RWPE1 (cell line): ENCODE measurements around the gene COL19A1.

Experiments
- CTCF ChIA-PET: fragments of 350-600 bp; sonication (Branson Sonifier 250); formaldehyde crosslinking; extraction: SDS; loops from one replicate; lab custom pipeline; 2021; lab: Yijun Ruan, JAX
- POLR2A ChIA-PET: fragments of 400-600 bp; formaldehyde crosslinking; extraction: SDS; loops from one replicate; lab custom pipeline; 2020; ENCODE audit warnings: antibody characterized with exemption; ENCODE audit not compliant: low non-redundant PET; lab: Yijun Ruan, JAX
- DNase-seq: peaks from one replicate; pipeline ENCODE4 v3.0.0; 2012; ENCODE audit warnings: low spot score
- H3K27ac ChIP-seq: fragments of 450-650 bp; 2 replicates; pipeline ENCODE4 v1.5.1; 2017
- CTCF ChIP-seq: fragments of 450-650 bp; conservative IDR thresholded peaks from 2 replicates; pipeline ENCODE4 v1.5.1; 2017; ENCODE audit warnings: low read depth, mild to moderate bottlenecking

Gene COL19A1

DNA sequence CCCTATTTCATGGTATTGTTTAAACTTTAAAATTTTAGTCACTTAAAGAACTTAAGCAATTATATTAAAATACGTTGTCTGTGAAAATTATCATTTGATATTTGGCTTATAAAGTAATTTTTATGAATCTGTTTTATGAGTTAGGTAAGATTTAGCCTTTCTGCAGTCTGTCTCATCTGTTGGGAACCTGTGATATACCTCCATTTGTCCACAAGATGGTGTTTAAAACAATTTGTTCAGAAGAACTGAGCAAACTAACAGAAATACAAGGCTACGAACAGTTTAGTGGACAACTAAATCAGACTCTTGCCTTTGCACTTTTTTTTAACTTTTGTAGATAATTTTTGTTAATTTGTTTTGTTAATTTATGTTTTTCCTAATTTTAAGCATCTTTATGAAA is 344.1 kb downstream of the COL19A1 start:
- ChIA-PET POLR2A (no interaction called here), CTCF (interaction anchor here (2.5 kb wide), 1 partner anchor 11 kb away, joined by 10 read pairs; no protein-coding TSS in a partner anchor)
- TF ChIP-seq CTCF: 0 out of 2 replicates have a peak, but pooled peaks have one; percentile 12
- H3K27ac ChIP-seq: no peak overlapping the region
- peak; percentile 11 for DNase-seq

- ChIA-PET POLR2A (no interaction called here), CTCF (no interaction called here)
- TF ChIP-seq CTCF: no peak
- no peak overlapping the region for H3K27ac ChIP-seq
- no peak for DNase-seq
Measured at GRCh38 chr6:70215460-70216108, 349.2 kb downstream of the COL19A1 start.

- POLR2A ChIA-PET: no interaction called here
- CTCF ChIA-PET: no interaction called here
- TF ChIP-seq CTCF: no peak
- H3K27ac ChIP-seq: no peak overlapping the region
- no peak for DNase-seq
Measured at GRCh38 chr6:70216767-70217166, 350.4 kb downstream of the COL19A1 start.

- DNase-seq: no peak
- H3K27ac ChIP-seq: no peak overlapping the region
- ChIA-PET CTCF (interaction anchor here (1.8 kb wide), 1 partner anchor 11 kb away, joined by 4 read pairs; no protein-coding TSS in a partner anchor), POLR2A (no interaction called here)
- TF ChIP-seq CTCF: no peak
Measured at GRCh38 chr6:70219943-70220613, 353.7 kb downstream of the COL19A1 start.

DNA sequence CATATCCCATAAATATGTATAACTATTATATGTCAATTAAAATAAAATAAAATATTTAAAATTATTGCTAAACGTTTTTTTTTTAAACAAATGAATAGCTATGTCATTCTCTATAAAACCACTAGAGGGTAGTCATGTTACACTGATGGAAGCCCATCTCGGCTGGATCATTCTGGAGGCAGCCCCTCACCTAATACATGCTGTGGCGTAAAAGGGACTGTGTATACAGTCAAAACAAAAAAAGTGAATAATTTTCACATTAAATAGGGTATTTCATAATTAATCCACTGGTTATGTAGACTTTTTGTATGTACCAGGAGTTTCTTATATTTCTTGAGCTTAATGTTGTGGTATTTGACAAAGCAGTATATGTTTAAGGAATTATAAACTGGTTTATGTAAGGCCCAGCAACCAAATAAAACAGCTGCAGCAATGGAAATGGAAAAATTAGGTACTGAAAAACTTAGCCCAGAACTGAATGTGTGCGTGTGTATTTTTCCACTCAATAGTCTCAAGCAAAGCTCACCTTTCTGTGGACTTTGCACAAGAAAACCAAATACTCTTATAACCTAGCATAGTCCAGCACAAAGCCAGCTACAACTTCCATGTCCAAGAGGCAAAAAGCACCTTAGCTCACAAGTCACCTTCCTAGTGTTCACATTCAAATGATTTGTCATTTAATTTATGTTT is 354.8 kb downstream of the COL19A1 start:
- H3K27ac ChIP-seq: no peak overlapping the region
- CTCF ChIA-PET: interaction anchor here (0.5 to 1.8 kb wide), 22 partner anchors 9 to 1586 kb away, joined by 3 to 19 read pairs (median 4); partner anchors contain the start of genes ADGRB3 and B3GAT2
- TF ChIP-seq CTCF: peak; percentile 72
- POLR2A ChIA-PET: no interaction called here
- DNase-seq: peak; percentile 39

DNA sequence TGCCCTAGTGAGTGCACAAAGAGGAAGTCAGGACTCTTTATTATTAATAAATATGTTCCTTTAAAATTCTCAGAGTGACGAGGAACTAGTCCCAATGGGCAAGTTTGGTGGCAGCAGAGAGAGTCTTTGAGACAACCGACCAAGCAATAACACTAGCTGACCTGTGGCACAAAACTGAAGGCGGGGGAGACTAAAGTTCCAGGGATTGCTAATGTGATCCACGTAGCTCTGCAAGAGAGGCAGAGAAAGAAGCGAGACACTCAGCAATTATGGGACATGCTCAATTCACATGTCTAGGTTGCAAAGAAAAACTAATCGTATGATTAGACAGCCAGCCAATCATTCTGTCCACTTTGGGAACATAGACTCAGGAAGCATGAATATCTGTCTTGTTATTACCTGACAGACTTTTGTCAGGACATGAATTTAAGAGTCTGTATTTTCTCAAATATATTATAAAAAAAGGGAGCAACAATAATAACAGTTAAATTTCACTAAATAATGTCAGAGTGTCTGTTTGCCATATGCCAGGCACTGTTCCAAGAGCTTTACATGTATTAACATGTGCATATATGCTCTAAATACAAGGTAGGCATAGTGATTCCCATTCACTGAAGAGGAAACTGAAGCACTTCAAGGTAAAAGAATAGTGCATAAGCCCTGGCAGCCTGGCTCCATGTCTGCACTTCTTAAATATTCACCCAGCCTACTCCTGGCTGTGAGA is 355.5 kb downstream of the COL19A1 start:
- H3K27ac ChIP-seq: no peak overlapping the region
- no peak for DNase-seq
- ChIA-PET POLR2A (no interaction called here), CTCF (interaction anchor here (0.6 to 1.8 kb wide), 15 partner anchors 9 to 959 kb away, joined by 3 to 19 read pairs (median 6); partner anchors contain the start of gene B3GAT2)
- no peak for TF ChIP-seq CTCF
